K562 (cell line): ENCODE data around the gene SEPTIN6. TPM values are rescaled to one million over a fixed set of nuclear protein-coding genes. Genes with fewer than 3 reads are reported as not detected.

Experiments used
- ATAC-seq: fragments of 200-7000 bp; cut with Tn5 transposase; 3 replicates; pipeline ENCODE4 v1.9.1; 2020; ENCODE audit warnings: moderate library complexity
- BruUV-seq: library from RNA; stranded (reverse); fragments of 400-500 nt; replicated peaks from 2 replicates; lab custom pipeline; 2021; lab: Mats Ljungman, UMichigan
- CTCF ChIA-PET: fragments of 300-600 bp; formaldehyde crosslinking; extraction: SDS; loops from one replicate; lab custom pipeline; 2021; ENCODE audit warnings: low intra/inter-chr PET ratio; lab: Yijun Ruan, JAX
- POLR2A ChIA-PET: fragments of 300-600, 350-650 bp; sonication (Branson Sonifier 250); formaldehyde crosslinking; extraction: SDS; loops from one replicate; lab custom pipeline; 2021; ENCODE audit warnings: antibody characterized with exemption, inconsistent platforms; lab: Yijun Ruan, JAX
- DNase-seq, 4 experiments: peaks; one replicate each; pipeline versions ENCODE4 v3.0.0 to v3.0.0-alpha.2; 2011 to 2018; ENCODE audit warnings: low spot score in 3 of 4, mixed read lengths in 3 of 4; ENCODE audit errors: extremely low read depth in 1 of 4
- FAIRE-seq: peaks from 2 replicates; lab custom pipeline; 2011; peaks lifted over from hg19 to GRCh38; lab: Jason Lieb, UNC
- H2AFZ ChIP-seq: 2 replicates; pipeline ENCODE4 v1.6.0; 2011; ENCODE audit warnings: low read depth, low read length, control low read depth, inconsistent platforms
- H3K27ac ChIP-seq: fragments of 200-600 bp; 3 replicates; pipeline ENCODE4 v1.8.0; 2011; ENCODE audit warnings: low read depth, mild to moderate bottlenecking, control low read depth, inconsistent platforms, low read length, moderate library complexity, mixed read lengths; ENCODE audit errors: extremely low read depth
- H3K27me3 ChIP-seq, 2 experiments: fragments of 300-600 bp in 1 of 2; 2 replicates in 1 of 2; 3 replicates in 1 of 2; pipeline versions ENCODE4 v1.6.0 to v1.8.0; 2011; ENCODE audit warnings: inconsistent platforms in 2 of 2, low read length in 2 of 2, mild to moderate bottlenecking in 1 of 2, mixed read lengths in 1 of 2, moderate library complexity in 1 of 2; ENCODE audit not compliant: control insufficient read depth in 2 of 2, insufficient read depth in 2 of 2
- H3K36me3 ChIP-seq: fragments of 300-600 bp; 3 replicates; pipeline ENCODE4 v1.8.0; 2011; ENCODE audit warnings: mild to moderate bottlenecking, low read length, inconsistent platforms; ENCODE audit not compliant: control insufficient read depth, insufficient read depth
- H3K4me1 ChIP-seq, 2 experiments: fragments of 200-600 bp in 1 of 2; replicated peaks in 1 of 2; 2 replicates in 1 of 2; 3 replicates in 1 of 2; pipeline versions ENCODE4 v1.5.1 to v1.8.0; 2011; ENCODE audit warnings: inconsistent platforms in 2 of 2, low read length in 2 of 2, mild to moderate bottlenecking in 1 of 2, mixed read lengths in 1 of 2, moderate library complexity in 1 of 2; ENCODE audit not compliant: control insufficient read depth in 2 of 2, insufficient read depth in 2 of 2
- H3K4me2 ChIP-seq: 2 replicates; pipeline ENCODE4 v1.6.1; 2011; ENCODE audit warnings: low read length, control low read depth, inconsistent platforms, mixed read lengths; ENCODE audit not compliant: insufficient read depth
- H3K4me3 ChIP-seq: fragments of 200-600 bp; sonication (generic), shearing (Covaris generic); 2 replicates; pipeline ENCODE4 v1.5.1; 2016; ENCODE audit warnings: control low read depth, inconsistent platforms
- H3K79me2 ChIP-seq: fragments of 200-600 bp; 3 replicates; pipeline ENCODE4 v1.8.0; 2011; ENCODE audit warnings: low read length, inconsistent platforms; ENCODE audit not compliant: control insufficient read depth, insufficient read depth
- H3K9ac ChIP-seq, 2 experiments: 2 replicates each; pipeline versions ENCODE4 v1.6.0 to v1.6.1; 2011; ENCODE audit warnings: low read depth in 2 of 2, low read length in 2 of 2, control low read depth in 1 of 2, inconsistent platforms in 1 of 2, mild to moderate bottlenecking in 1 of 2, mixed read lengths in 1 of 2; ENCODE audit not compliant: insufficient read depth in 1 of 2
- H3K9me1 ChIP-seq: one replicate; pipeline ENCODE4 v1.6.0; 2011; ENCODE audit warnings: inconsistent platforms, mild to moderate bottlenecking, low read length, moderate library complexity; ENCODE audit not compliant: control insufficient read depth, insufficient read depth
- H3K9me3 ChIP-seq: replicated peaks from 2 replicates; pipeline ENCODE4 v1.5.1; 2011; ENCODE audit warnings: low read depth, low read length, inconsistent platforms; ENCODE audit not compliant: control insufficient read depth, insufficient read depth
- H4K20me1 ChIP-seq: replicated peaks from 2 replicates; pipeline ENCODE4 v1.6.1; 2011; ENCODE audit warnings: low read length, inconsistent platforms, mixed read lengths; ENCODE audit not compliant: control insufficient read depth, insufficient read depth
- CAMTA2 ChIP-seq: fragments of 250-450 bp; sonication (Bioruptor Pico); conservative IDR thresholded peaks from 2 replicates; pipeline ENCODE4 v1.5.1; 2022
- HDAC6 ChIP-seq: IDR thresholded peaks from 2 replicates; pipeline ENCODE4 v1.6.1; 2012; ENCODE audit warnings: low read depth, mild to moderate bottlenecking, control low read depth, inconsistent platforms, low read length, moderate library complexity
- HMG20A ChIP-seq: fragments of 450-650 bp; formaldehyde crosslinking; conservative IDR thresholded peaks from 2 replicates; pipeline ENCODE4 v1.4.0; 2020; ENCODE audit warnings: mild to moderate bottlenecking, mixed read lengths
- MECOM ChIP-seq: fragments of 250-450 bp; sonication (Bioruptor Pico); IDR thresholded peaks from 2 replicates; pipeline ENCODE4 v1.8.0; 2022; ENCODE audit warnings: inconsistent platforms
- NFATC3 ChIP-seq: fragments of 450-650 bp; IDR thresholded peaks from 2 replicates; pipeline ENCODE4 v1.6.1; 2017; ENCODE audit warnings: mild to moderate bottlenecking
- PTRF ChIP-seq: fragments of 450-650 bp; IDR thresholded peaks from 2 replicates; pipeline ENCODE4 v1.6.1; 2016; ENCODE audit warnings: mild to moderate bottlenecking, missing genetic modification characterization, missing compliant biosample characterization
- SNRNP70 ChIP-seq: fragments of 200-400 bp; formaldehyde crosslinking; optimal IDR thresholded peaks from 2 replicates; pipeline ENCODE3; 2017; ENCODE audit warnings: low read depth, low read length
- SOX6 ChIP-seq: fragments of 450-650 bp; IDR thresholded peaks from 2 replicates; pipeline ENCODE4 v1.6.1; 2014; ENCODE audit warnings: mild to moderate bottlenecking
- SRSF7 ChIP-seq: fragments of 200-400 bp; formaldehyde crosslinking; optimal IDR thresholded peaks from 2 replicates; pipeline ENCODE3; 2017; ENCODE audit warnings: mild to moderate bottlenecking, low read depth, low read length
- TEAD1 ChIP-seq, 2 experiments: fragments of 450-650 bp in 1 of 2; sonication (generic) in 1 of 2; formaldehyde crosslinking; IDR thresholded peaks; 2 replicates each; pipeline versions ENCODE4 v1.4.0 to v1.8.0; 2020 to 2022; ENCODE audit warnings: mild to moderate bottlenecking in 2 of 2, missing genetic modification reagents in 1 of 2
- ZNF384 ChIP-seq: IDR thresholded peaks from 2 replicates; pipeline ENCODE4 v1.6.1; 2012; ENCODE audit warnings: low read depth, low read length, improper control_type of control experiment
- WGBS: fragments of 100-300 bp; shearing (Covaris generic); methylation state at CpG from one replicate; pipeline ENCODE4 v1.1.6; 2016; ENCODE audit warnings: low coverage, mixed read lengths; ENCODE audit not compliant: insufficient coverage; ENCODE audit errors: missing lambda C conversion rate; 5-methylcytosine and 5-hydroxymethylcytosine counted together
- in situ Hi-C: fragments of 300-500 bp; cut with MboI; formaldehyde crosslinking; loops from 4 replicates; pipeline ENCODE4 v1.15.0; 2018; ENCODE audit warnings: inconsistent platforms, mixed read lengths
- intact Hi-C: fragments of 100-400 bp; cut with micrococcal nuclease; formaldehyde crosslinking; loops from 2 replicates; pipeline ENCODE4 v1.14.2; 2022
- polyA plus RNA-seq, 8 experiments: library from polyadenylated mRNA; depleted of rRNA in 4 of 8; stranded (reverse) in 5 of 8; unstranded in 3 of 8; fragments of >200 nt; fragmentation: Nextera tagmentation in 2 of 8; fragmentation: Illumina TruSeq in 1 of 8; extraction: Ambion mirVana in 2 of 8; extraction: Trizol in 1 of 8; gene quantifications; 2 replicates each; pipeline versions ENCODE4 v1.2.1 to v1.2.3, GENCODE V29; 2011 to 2014; ENCODE audit warnings: inconsistent platforms in 1 of 8, missing spikeins in 1 of 8
- total RNA-seq, 7 experiments: library from RNA; depleted of rRNA in 6 of 7; stranded (reverse); fragments of >200 nt in 6 of 7; fragmentation: Illumina TruSeq in 2 of 7; extraction: Trizol in 2 of 7; gene quantifications; 2 replicates each; pipeline versions ENCODE4 v1.2.1 to v1.2.3, GENCODE V29; 2011 to 2021; ENCODE audit warnings: low replicate concordance in 1 of 7
- TF ChIP-seq, protein P1 (sequence below), 3 experiments: IDR thresholded peaks in 2 of 3; conservative IDR thresholded peaks in 1 of 3; 2 replicates each; pipeline ENCODE4 v1.5.1; 2011 to 2012; ENCODE audit warnings: low read length in 3 of 3, mild to moderate bottlenecking in 3 of 3, control low read depth in 2 of 3, improper control_type of control experiment in 1 of 3, inconsistent platforms in 1 of 3, low read depth in 1 of 3, mixed read lengths in 1 of 3, moderate library complexity in 1 of 3; ENCODE audit not compliant: insufficient read depth in 2 of 3

The SEPTIN6 gene
- total and polyA plus RNA-seq, 9 of the 15 experiments (the other 6 are each of a cell fraction or from before 2014, with no cell fraction given): 8.4 to 67.0 (median 37.8) TPM

DNA sequence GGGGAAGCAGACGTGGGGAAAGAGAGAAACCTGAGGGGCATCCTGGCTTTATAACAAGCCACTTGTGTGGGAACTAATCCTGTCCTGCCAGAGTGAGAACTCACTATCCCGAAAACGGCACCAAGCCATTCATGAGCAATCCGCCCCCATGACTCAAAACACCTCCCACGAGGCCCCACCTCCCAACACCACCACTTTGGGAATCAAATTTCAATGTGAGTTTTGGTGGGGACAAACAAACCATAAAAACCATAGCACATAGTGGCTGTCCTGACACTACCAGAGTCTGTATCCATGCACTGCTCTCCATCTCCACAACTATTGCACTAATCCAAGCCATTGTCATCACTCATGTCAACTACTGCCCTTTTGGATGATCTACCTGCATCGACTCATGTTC, 28.5 kb upstream of the SEPTIN6 start:
- FAIRE-seq (no peak), DNase-seq (peak in 1 of 4 experiments; percentile 10), ATAC-seq (peak; percentile 41; the same call in 1 of the 3 replicates)
- Histone ChIP-seq H3K4me1 (no peaks in the 10 kb centered on the region), H3K4me3 (no peak overlapping the region), H4K20me1 (no peaks in the 10 kb centered on the region), H3K9me3 (no peaks in the 10 kb centered on the region), H3K27ac (no peak overlapping the region), H3K36me3 (no peaks in the 10 kb centered on the region), H3K9me1 (no peaks in the 10 kb centered on the region), H2AFZ (no peak overlapping the region; the same call in 1 of the 2 replicates), H3K4me2 (no peak overlapping the region), H3K27me3 (no peaks in the 10 kb centered on the region), H3K9ac (no peak overlapping the region), H3K79me2 (no peaks in the 10 kb centered on the region)
- no peak for TF ChIP-seq CAMTA2
- TF ChIP-seq NFATC3: no peak
- TF ChIP-seq, protein P1, sequence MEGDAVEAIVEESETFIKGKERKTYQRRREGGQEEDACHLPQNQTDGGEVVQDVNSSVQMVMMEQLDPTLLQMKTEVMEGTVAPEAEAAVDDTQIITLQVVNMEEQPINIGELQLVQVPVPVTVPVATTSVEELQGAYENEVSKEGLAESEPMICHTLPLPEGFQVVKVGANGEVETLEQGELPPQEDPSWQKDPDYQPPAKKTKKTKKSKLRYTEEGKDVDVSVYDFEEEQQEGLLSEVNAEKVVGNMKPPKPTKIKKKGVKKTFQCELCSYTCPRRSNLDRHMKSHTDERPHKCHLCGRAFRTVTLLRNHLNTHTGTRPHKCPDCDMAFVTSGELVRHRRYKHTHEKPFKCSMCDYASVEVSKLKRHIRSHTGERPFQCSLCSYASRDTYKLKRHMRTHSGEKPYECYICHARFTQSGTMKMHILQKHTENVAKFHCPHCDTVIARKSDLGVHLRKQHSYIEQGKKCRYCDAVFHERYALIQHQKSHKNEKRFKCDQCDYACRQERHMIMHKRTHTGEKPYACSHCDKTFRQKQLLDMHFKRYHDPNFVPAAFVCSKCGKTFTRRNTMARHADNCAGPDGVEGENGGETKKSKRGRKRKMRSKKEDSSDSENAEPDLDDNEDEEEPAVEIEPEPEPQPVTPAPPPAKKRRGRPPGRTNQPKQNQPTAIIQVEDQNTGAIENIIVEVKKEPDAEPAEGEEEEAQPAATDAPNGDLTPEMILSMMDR (IDR thresholded peaks at IDR 0.05 in 2 of 3, conservative IDR thresholded peaks at IDR 0.05 in 1 of 3; ENCODE audit: insufficient read depth in 2 of 3, low read depth in 1 of 3, low read length in 3 of 3): no peak
- TF ChIP-seq SOX6: no peak
- no peak for TF ChIP-seq TEAD1 (CRISPR knock-in tag; IDR thresholded peaks at IDR 0.05)
- no peak for TF ChIP-seq PTRF
- TF ChIP-seq HMG20A (CRISPR knock-in tag): no peak
- TF ChIP-seq SNRNP70: no peak
- no peak for TF ChIP-seq MECOM
- TF ChIP-seq HDAC6: no peak
- no peak for TF ChIP-seq ZNF384
- TF ChIP-seq SRSF7: no peak
- ChIA-PET POLR2A (interaction anchor here (0.6 kb wide), 1 partner anchor 307 kb away, joined by 3 read pairs; no protein-coding TSS in a partner anchor), CTCF (no interaction called here)
- WGBS: 4% methylated on average over 5 of the region's 6 CpGs
- no TSS peak for BruUV-seq
- in situ Hi-C loops (no loop called here), intact Hi-C loops (no loop called here)
